AG04449 (cell line): Measurements from ENCODE around the gene ETV6.

Experiments used
- CTCF ChIA-PET: fragments of 350-600 bp; formaldehyde crosslinking; extraction: SDS; loops from one replicate; lab custom pipeline; 2021; ENCODE audit warnings: antibody characterized with exemption; lab: Yijun Ruan, JAX
- POLR2A ChIA-PET: fragments of 400-600, 350-600 bp; formaldehyde crosslinking; extraction: SDS; loops from one replicate; lab custom pipeline; 2020; ENCODE audit warnings: antibody characterized with exemption, inconsistent platforms; lab: Yijun Ruan, JAX
- DNase-seq: peaks from one replicate; pipeline ENCODE4 v3.0.0-alpha.2; 2010; ENCODE audit warnings: low read depth, low spot score
- H3K4me3 ChIP-seq: 2 replicates; pipeline ENCODE4 v1.5.1; 2011; ENCODE audit warnings: low read depth, mild to moderate bottlenecking, control low read depth, low read length
- TF ChIP-seq, protein P1 (sequence below): IDR thresholded peaks from one replicate; pipeline ENCODE4 v1.5.1; 2011; ENCODE audit warnings: mild to moderate bottlenecking, moderate library complexity, low read length, control low read depth, inconsistent platforms; ENCODE audit not compliant: insufficient read depth; ENCODE audit errors: missing control alignments

ETV6 gene

DNA sequence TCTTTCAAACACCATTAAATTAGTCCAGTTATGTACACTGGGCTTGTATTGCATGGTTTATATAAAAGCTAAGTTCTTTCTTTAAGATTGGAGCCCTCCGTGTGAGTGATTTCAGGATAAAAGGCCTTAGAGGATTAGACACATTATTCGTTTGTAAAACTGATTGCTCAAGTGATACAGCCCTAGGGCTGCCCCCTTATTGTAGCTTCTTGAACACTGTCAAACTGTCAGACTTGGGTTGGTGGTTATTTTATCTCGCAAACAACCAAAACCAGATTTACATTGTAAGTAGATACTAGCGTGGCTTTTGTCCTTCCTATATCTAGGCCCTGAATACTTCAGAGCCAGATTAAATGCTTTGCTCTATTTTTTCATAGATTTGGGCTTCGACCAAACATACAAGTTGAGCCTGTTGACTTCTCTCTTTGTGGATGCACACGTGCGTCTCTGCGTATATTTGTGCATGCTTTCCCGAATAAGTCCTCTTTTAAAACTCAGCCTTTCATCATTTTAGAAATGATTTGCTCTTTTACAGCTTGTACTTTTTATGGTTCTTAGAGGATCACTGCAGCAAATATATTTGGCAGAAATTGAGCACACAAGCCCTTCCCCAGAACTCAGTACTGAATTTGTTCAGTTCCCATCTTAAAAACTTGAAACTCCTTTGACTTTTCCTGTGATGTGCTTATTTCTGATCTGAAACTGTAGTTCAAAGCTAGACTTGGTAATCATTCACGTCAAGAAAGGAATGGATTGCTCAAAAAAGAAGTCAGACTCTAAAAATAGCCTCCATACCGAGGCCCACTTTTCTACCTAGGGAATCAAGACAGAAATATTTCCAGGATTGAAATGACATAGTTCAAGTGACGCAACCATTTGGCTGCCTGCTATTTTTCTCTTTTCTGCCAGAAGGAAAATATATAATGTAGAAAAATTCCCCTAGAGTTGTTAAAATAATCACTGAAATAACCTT is 129.5 kb downstream of the ETV6 start:
- POLR2A ChIA-PET: interaction anchor here (0.6 kb wide), 1 partner anchor 210 kb away, joined by 3 read pairs; no protein-coding TSS in a partner anchor

DNA sequence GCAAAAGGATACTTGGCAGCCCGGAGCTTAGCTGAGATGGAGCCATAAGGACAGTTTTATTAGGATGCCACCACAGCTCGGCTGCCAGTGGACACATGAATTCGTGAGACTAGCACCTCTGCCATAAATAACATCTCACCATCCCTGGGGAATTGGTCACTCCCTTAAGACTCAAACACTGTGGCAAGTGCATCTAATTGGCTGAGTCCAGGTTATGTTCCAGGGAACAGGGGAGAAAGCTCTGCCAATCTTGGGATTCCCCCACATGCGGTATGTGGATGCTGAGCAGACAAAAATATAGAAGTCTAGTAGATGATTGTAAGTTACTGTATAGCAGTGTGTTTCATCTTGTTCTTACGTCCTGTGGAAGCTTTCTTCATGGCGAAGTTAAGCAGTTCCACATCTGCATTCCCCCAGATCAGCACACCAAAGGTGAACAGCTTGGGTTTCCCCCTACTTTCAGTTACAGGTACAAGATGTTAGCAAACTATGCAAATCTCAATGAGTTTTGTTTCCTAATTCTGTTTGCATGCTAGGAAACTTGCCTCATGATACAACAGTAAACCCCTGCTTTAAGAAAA is 131.1 kb downstream of the ETV6 start:
- TF ChIP-seq, protein P1, sequence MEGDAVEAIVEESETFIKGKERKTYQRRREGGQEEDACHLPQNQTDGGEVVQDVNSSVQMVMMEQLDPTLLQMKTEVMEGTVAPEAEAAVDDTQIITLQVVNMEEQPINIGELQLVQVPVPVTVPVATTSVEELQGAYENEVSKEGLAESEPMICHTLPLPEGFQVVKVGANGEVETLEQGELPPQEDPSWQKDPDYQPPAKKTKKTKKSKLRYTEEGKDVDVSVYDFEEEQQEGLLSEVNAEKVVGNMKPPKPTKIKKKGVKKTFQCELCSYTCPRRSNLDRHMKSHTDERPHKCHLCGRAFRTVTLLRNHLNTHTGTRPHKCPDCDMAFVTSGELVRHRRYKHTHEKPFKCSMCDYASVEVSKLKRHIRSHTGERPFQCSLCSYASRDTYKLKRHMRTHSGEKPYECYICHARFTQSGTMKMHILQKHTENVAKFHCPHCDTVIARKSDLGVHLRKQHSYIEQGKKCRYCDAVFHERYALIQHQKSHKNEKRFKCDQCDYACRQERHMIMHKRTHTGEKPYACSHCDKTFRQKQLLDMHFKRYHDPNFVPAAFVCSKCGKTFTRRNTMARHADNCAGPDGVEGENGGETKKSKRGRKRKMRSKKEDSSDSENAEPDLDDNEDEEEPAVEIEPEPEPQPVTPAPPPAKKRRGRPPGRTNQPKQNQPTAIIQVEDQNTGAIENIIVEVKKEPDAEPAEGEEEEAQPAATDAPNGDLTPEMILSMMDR: no peak
- POLR2A ChIA-PET: interaction anchor here (1.3 kb wide), 1 partner anchor 16 kb away, joined by 3 read pairs; no protein-coding TSS in a partner anchor
- no peak overlapping the region for H3K4me3 ChIP-seq
- CTCF ChIA-PET: interaction anchor here (1.3 to 2.8 kb wide), 3 partner anchors 16 to 252 kb away, joined by 3 to 12 read pairs (median 11); no protein-coding TSS in a partner anchor
- no peak for DNase-seq

More for the DNA sequence above, 129.5 kb downstream of the ETV6 start:
- CTCF ChIA-PET: interaction anchor here (0.6 to 2.8 kb wide), 5 partner anchors 11 to 270 kb away, joined by 3 to 12 read pairs (median 4); no protein-coding TSS in a partner anchor
- H3K4me3 ChIP-seq: no peak overlapping the region
- DNase-seq: no peak
- TF ChIP-seq, protein P1: no peak

DNA sequence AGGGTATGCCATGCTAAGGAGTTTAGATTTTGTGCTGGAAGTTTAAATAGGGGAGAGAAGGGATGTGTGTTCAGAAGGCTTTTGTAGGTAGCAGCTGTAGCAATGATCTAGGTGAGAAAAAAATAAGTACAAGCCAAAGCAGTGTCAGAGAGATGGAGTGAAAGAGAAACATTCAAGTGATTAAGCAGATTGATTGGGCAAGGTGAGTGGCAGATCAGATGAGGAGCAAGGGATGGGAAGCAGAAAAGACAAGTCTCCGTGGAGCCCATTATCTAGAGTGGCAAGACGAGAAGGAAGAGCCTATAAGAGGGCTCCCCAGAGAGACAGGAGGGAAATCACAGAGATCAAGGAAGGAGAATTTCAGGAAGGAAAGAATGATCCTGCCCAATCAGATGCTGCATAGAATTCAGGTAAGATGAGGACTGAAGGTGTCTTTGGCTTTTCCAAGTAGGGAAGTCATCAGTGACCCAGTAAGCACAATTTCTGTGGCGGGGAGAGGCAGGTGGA is 133.5 kb downstream of the ETV6 start:
- no peak overlapping the region for H3K4me3 ChIP-seq
- TF ChIP-seq, protein P1: no peak
- DNase-seq: no peak
- ChIA-PET POLR2A (no interaction called here), CTCF (no interaction called here)

DNA sequence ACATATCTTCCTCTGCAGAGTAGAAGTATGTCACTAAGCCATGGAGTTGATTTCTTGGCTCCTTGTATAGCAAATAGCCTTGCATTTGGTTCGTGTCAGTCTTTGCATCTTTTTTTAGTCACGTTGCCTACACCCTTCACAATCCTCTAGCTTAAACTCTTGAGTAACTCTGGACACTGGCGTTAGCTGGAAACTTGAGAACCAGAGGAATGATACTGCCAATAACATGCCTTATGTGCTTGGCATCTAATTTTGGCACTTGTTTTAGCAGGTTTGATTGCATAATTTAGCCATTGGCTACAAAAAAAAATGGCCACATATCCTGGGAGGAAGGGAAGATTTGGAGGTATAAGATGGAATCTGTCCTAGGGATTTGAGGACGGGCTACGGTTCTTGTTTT is 136.2 kb downstream of the ETV6 start:
- H3K4me3 ChIP-seq: no peak overlapping the region
- ChIA-PET CTCF (interaction anchor here (1.0 kb wide), 1 partner anchor 205 kb away, joined by 3 read pairs; no protein-coding TSS in a partner anchor), POLR2A (interaction anchor here (0.5 kb wide), 1 partner anchor 96 kb away, joined by 3 read pairs; no protein-coding TSS in a partner anchor)
- DNase-seq: no peak
- TF ChIP-seq, protein P1: no peak

DNA sequence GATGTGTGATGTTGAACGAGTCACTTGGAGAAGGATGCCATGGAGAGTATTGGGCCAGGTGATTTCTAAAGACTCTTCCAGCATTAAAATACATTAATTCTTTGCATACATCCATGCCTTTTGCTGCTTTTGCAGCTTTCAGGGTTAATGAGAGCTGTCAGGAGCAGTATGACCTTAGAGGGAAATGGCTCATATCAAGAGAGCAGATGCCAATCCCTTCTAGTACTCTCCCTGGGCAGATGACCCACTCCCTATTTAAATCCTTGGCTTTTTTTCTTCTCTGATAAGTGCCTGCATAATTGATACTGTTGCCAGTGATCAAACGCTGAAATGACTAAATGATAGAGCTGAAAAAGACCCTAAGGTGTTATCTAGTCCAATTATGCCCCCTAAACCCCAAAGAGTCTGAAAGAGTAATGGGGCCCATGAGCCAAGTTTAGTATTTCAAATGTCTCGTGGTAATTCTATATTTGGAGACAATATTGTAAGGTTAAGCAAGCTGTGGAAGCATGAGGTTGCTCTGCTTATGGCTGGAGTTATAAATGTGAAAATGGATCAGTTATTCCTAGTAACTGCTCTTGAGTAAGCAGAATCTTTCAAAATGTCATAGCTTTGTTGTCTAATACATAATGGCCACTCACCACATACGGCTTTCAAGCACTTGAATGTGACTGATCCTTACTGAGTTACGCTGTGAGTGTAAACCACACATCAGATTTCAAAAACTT is 137.3 kb downstream of the ETV6 start:
- ChIA-PET CTCF (no interaction called here), POLR2A (no interaction called here)
- no peak overlapping the region for H3K4me3 ChIP-seq
- TF ChIP-seq, protein P1: no peak
- no peak for DNase-seq
